Choroid plexus epithelial cell (primary cell): ENCODE data around the gene TLDC2.

ENCODE experiments used
- DNase-seq: peaks from one replicate; pipeline ENCODE4 v3.0.0-alpha.2; 2010; ENCODE audit warnings: low read depth
- H3K4me3 ChIP-seq: 2 replicates; pipeline ENCODE4 v1.5.1; 2011; ENCODE audit warnings: low read depth, mild to moderate bottlenecking, control low read depth, low read length, moderate library complexity
- TF ChIP-seq, protein P1 (sequence below): conservative IDR thresholded peaks from 2 replicates; pipeline ENCODE4 v1.5.1; 2011; ENCODE audit warnings: low read depth, mild to moderate bottlenecking, control low read depth, inconsistent platforms, low read length, moderate library complexity

TLDC2 gene

DNA sequence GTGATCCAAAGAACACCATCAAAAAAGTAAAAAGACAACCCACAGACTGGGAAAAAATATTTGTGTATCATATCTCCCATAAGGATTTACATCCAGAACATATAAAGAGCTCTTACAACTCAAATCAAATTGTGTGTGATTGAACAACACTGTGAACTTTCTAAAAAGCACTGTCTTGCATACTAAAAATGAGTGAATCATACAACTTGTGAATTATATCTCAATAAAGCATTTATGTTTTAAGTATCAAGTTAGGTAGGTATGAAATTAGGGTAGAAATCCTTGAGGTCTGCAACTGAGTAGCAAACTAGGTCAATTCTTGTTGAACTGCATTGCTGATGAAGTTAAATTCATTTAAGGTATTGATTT lies 61.4 kb downstream of the TLDC2 start:
- TF ChIP-seq, protein P1, sequence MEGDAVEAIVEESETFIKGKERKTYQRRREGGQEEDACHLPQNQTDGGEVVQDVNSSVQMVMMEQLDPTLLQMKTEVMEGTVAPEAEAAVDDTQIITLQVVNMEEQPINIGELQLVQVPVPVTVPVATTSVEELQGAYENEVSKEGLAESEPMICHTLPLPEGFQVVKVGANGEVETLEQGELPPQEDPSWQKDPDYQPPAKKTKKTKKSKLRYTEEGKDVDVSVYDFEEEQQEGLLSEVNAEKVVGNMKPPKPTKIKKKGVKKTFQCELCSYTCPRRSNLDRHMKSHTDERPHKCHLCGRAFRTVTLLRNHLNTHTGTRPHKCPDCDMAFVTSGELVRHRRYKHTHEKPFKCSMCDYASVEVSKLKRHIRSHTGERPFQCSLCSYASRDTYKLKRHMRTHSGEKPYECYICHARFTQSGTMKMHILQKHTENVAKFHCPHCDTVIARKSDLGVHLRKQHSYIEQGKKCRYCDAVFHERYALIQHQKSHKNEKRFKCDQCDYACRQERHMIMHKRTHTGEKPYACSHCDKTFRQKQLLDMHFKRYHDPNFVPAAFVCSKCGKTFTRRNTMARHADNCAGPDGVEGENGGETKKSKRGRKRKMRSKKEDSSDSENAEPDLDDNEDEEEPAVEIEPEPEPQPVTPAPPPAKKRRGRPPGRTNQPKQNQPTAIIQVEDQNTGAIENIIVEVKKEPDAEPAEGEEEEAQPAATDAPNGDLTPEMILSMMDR = no peak
- DNase-seq = no peak
- H3K4me3 ChIP-seq = no peak overlapping the region

DNA sequence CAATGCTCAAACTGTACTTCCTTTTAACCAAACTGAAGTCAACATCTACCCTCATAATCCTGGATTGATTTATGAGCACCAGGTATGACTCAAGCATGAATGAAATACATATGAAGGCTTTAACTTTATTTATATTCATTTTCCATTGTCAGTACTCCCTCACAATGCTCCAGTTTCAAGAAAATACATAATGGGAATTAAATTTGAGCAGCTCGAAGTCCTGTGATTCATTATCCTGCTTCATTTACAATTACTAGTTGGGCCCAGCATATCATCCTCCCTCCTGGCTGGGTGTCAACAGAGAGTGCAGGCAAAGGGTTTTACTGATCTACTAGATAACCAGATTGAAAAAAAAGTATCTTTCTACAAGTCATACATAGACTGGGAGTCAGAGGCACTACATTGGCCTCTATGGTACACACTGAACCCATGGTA lies 65.5 kb downstream of the TLDC2 start:
- no peak for DNase-seq
- TF ChIP-seq, protein P1 = no peak

More for the DNA sequence above, 65.5 kb downstream of the TLDC2 start:
- no peak overlapping the region for H3K4me3 ChIP-seq
